ENCODE data around the gene CSMD2. TPM values are rescaled to one million over a fixed set of nuclear protein-coding genes. Genes with fewer than 3 reads are reported as not detected.

The CSMD2 gene
- total RNA-seq, 1 donor from 2014 or later, result 0.75 TPM

- no peak overlapping the region for H3K4me3 ChIP-seq (ENCODE audit: low read depth, low read length)
- no peak for TF ChIP-seq CTCF (IDR thresholded peaks at IDR 0.05; ENCODE audit: insufficient read depth, low read length, poor library complexity, severe bottlenecking)
- DNase-seq (ENCODE audit: low read depth), result no peak
- H3K27me3 ChIP-seq (ENCODE audit: control insufficient read depth, insufficient read depth, low read length), result no peaks in the 10 kb centered on the region
- no peaks in the 10 kb centered on the region for H3K36me3 ChIP-seq (ENCODE audit: control insufficient read depth, insufficient read depth, low read length)
Observed at GRCh38 chr1:34037856-34038255, 127.2 kb downstream of the CSMD2 start.

- Histone ChIP-seq H3K4me3 (ENCODE audit: low read depth, low read length) (no peak overlapping the region), H3K27me3 (ENCODE audit: control insufficient read depth, insufficient read depth, low read length) (no peaks in the 10 kb centered on the region), H3K36me3 (ENCODE audit: control insufficient read depth, insufficient read depth, low read length) (no peaks in the 10 kb centered on the region)
- no peak for DNase-seq (ENCODE audit: low read depth)
- no peak for TF ChIP-seq CTCF (IDR thresholded peaks at IDR 0.05; ENCODE audit: insufficient read depth, low read length, poor library complexity, severe bottlenecking)
Observed at GRCh38 chr1:34037109-34037508, 127.9 kb downstream of the CSMD2 start.

- DNase-seq (ENCODE audit: low read depth), result no peak
- H3K36me3 ChIP-seq (ENCODE audit: control insufficient read depth, insufficient read depth, low read length), result no peaks in the 10 kb centered on the region
- no peak overlapping the region for H3K4me3 ChIP-seq (ENCODE audit: low read depth, low read length)
- no peak for TF ChIP-seq CTCF (IDR thresholded peaks at IDR 0.05; ENCODE audit: insufficient read depth, low read length, poor library complexity, severe bottlenecking)
- no peaks in the 10 kb centered on the region for H3K27me3 ChIP-seq (ENCODE audit: control insufficient read depth, insufficient read depth, low read length)
Observed at GRCh38 chr1:34034036-34034435, 131.0 kb downstream of the CSMD2 start.

GRCh38 chr1:34029954-34030353 lies 135.1 kb downstream of the CSMD2 start:
- no peak for DNase-seq (ENCODE audit: low read depth)
- Histone ChIP-seq H3K36me3 (ENCODE audit: control insufficient read depth, insufficient read depth, low read length) (no peaks in the 10 kb centered on the region), H3K4me3 (ENCODE audit: low read depth, low read length) (no peak overlapping the region), H3K27me3 (ENCODE audit: control insufficient read depth, insufficient read depth, low read length) (no peaks in the 10 kb centered on the region)
- TF ChIP-seq CTCF (IDR thresholded peaks at IDR 0.05; ENCODE audit: insufficient read depth, low read length, poor library complexity, severe bottlenecking), result no peak

- TF ChIP-seq CTCF (IDR thresholded peaks at IDR 0.05; ENCODE audit: insufficient read depth, low read length, poor library complexity, severe bottlenecking), result no peak
- Histone ChIP-seq H3K36me3 (ENCODE audit: control insufficient read depth, insufficient read depth, low read length) (no peaks in the 10 kb centered on the region), H3K27me3 (ENCODE audit: control insufficient read depth, insufficient read depth, low read length) (no peaks in the 10 kb centered on the region)
Observed at GRCh38 chr1:34029515-34029914, 135.5 kb downstream of the CSMD2 start.

GRCh38 chr1:34028381-34029055 lies 136.5 kb downstream of the CSMD2 start:
- Histone ChIP-seq H3K27me3 (ENCODE audit: control insufficient read depth, insufficient read depth, low read length) (no peaks in the 10 kb centered on the region), H3K4me3 (ENCODE audit: low read depth, low read length) (no peak overlapping the region), H3K36me3 (ENCODE audit: control insufficient read depth, insufficient read depth, low read length) (no peaks in the 10 kb centered on the region)
- DNase-seq (ENCODE audit: low read depth), result no peak
- TF ChIP-seq CTCF (IDR thresholded peaks at IDR 0.05; ENCODE audit: insufficient read depth, low read length, poor library complexity, severe bottlenecking), result no peak

More at GRCh38 chr1:34029515-34029914, 135.5 kb downstream of the CSMD2 start:
- DNase-seq (ENCODE audit: low read depth), result no peak
- H3K4me3 ChIP-seq (ENCODE audit: low read depth, low read length), result no peak overlapping the region
